T-helper 2 cell (primary cell): ENCODE results near the gene NRCAM.

Experiments
- DNase-seq, 5 experiments: peaks; one replicate each; pipeline versions ENCODE4 v3.0.0 to v3.0.0-alpha.2; 2012 to 2022

The NRCAM gene

DNA sequence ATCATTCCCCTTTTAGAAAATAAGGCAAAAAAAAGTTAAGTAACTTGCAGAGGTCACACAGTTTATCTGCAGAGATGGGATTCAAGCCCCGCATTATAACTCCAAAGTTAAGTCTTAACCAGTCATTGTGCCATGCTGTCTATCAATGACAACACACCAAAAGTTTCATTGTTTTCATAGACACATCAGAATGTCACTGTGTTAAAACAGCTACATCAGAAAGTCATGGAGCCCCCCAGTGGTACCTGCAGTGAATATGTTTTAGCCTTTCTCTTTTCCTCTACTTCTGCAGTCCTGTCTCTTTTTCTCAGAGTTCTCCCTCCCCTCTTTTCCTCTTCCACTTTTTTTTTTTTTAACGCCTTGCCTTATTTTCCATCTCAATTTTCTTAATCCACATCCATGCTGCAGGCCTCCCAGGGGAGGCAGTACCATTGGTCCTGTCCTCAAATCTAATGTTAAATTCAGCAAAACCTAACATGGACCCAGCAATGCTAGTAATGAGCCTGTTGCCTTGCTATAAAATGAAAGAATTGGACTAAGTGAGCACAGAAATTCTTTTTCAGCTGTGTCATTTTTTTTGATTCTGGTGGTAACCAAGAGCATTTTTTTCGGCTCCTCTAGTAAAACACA is 3.8 kb upstream of the NRCAM start:
- peak in 1 of 5 experiments; percentile 14 for DNase-seq

DNA sequence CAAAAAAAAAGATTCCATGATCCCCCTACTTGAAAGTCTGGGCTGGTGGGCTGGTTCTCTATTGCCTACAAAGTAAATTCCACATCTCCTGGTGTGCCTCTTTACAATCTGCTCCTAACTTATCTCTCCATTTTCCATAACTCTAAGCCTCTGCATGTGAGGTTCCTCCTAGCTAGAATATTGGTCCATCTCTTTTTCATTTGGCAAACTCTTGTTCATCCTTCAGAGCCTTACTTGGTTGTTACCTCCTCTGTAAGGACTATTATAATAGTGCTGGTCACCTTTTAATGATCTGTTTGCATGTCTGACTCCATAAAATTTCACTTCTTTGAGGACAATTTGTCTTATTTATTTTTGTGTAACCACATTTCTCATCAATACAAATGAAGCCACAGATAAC is 1.6 kb upstream of the NRCAM start:
- DNase-seq, result no peak

DNA sequence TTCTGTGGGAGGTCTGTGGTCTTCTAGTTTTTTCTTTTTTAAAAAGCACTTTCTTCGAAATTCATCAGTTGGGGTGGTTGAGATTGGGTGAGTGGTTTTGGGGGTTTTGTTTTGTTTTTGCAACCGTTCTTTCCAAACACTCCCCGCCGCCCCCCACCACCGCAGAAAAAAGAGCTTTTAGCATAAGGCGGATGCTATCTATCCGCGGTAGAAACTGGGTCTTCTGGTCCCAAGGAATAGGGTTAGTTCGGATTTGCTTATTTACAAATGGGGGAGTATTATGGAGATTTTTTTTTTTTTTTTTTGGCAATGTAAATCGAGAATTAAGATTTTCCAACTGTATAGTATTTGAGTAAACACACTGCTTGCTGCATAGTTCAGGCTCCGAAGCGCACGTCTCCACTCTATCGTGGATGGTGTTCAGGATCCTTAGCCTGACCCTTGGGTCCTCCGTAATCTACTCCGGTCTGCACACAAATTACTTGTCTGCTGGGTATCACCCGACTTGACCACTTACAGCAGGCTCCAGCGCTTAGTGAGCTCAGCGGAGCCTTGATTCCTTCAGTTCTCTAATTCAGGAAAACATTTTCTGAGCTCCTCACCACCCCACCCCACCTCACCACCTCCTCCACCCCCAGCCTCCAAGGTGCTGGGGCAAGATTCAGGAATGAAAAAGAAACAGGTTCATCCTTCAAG is 757 bp upstream of the NRCAM start:
- DNase-seq, result no peak

DNA sequence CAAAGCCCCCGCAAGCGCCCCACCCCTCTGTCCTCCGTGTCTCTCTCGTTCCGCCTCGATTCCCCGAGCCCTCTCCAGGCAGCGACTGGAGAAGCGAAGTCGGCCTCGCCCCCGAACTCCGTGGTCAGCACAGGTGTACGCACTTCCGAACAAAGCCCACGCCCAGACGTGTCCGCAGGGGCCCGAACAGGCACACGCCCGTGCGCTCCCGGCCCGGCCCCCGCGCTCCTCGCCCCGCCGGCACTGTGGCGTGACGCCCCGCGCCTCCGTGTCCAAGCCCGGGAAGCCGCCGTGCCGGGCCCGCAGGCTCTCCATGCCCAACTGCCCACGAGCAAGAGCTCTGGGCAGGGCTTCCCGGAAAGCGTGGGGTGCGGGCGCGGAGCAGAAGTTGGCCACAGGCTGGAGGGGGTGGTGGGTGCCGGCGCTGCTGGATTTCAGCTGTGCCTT is 662 bp downstream of the NRCAM start:
- DNase-seq, result peak in 1 of 5 experiments; percentile 2

DNA sequence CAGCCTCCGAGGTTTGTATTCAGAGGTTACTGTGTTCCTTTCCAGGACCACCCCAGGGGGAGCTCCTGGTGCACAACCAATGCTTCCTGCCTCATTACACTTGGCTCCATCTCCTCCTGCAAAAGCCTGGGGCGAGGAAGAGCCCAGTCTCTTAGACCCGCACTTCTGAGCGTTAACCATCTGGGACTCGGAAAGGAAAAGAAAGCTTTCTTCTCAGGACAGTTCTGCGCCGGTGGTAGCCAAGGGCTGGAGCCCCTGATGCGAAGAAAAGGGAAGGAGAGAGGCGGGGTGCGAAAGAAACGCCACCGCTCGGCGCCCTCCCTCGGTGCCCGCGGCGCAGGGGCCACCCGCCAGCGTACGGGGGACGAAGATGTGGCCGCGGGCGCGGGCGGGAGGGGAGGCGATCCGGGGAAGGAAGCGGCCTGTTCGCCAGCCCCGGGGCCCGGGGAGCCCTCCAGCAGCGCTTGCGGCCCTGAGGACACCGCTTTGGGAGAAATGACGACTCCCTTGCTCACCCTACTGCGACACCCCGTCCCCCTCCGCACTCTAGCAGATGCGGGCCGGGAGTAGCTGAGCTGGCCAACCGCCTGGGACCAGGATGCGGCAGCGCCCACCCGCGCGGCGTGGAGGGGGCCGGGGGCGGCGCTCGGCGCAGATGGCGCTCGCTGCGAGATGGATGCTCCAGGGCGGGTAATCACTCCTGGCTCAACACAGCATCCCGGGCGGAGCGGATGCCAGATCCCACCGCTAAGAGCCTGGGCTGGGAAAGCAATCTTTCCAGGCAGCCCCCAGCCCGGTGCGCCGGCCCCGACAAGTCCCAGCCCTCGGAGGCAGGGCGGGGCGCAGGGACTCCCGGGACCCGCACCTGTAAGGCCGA is 1.3 kb downstream of the NRCAM start:
- DNase-seq, result peak in 1 of 5 experiments; percentile 5

DNA sequence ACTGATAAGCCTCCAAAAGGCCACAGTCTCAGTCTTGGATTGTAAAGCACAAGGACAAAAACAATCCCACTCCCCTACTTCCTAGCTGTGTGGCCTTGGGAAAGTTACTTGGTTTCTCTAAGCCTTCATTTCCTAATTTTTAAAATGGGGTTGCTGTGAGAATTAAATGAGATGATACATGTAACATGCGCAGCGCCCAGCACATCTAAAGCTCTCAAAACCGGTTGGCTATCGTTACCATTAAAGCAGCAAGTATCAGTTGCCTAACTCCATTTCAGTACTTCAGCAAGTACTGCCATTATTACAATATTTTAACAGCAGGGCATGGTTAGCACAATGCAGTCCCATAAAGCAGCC is 1.9 kb downstream of the NRCAM start:
- no peak for DNase-seq

DNA sequence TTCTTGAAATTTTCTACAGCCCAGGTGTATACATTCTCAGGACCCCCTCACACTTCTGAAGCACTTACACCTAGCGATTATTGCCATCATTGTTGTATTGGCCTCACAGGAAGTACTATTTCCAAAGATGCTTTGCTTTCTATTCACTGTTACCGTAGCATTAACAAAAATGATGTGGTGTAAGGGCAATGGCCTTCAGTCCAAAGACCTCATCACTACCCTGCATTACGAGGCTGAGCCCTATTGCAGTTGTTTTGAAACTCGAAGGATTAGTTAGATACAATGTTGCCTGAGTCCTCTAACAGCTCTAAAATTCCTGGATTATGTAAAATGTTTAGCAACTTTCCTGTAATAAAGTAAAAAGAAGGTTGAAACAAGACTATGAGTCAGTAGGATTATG is 2.9 kb downstream of the NRCAM start:
- no peak for DNase-seq

DNA sequence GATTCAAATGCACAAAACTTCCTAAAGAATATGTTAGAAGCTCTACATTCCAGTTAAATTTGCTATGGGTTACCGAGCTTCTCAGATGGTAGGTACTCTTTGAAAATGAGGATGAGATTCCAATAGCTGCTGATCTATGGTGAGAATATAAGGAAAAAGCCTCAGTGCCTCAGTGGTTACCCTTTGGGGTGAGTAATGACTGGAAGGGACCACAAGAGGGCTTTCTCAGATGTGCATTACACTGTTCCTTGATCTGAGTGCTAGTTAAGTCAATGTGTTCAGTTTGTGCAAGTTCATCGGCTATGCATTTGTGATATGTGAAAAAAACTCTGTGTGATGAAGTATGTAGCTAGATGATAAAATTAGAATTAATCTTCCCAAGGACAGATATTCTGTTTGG is 3.5 kb downstream of the NRCAM start:
- peak in 1 of 5 experiments; percentile 20 for DNase-seq

DNA sequence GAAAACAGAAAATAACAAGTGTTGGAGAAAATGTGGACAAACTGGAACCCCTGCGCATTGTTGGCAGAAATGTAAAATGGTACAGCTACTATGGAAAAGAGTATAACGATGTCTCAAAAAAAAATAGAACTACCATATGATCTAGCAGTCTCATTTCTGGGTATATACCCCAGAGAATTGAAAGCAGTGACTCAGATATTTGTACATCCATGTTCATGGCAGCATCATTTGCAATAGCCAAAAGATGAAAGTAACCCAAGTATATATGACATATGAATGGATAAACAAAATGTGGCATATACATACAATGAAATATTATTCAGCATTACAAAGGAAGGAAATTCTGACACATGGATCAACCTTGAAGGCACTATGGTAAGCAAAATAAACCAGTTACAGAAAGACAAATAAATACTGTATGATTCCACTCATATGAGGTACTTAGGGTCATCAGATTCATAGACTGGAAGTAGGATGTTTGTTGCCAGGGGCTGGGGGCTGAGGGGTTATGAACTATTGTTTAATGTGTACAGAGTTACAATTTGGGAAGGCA is 4.9 kb downstream of the NRCAM start:
- DNase-seq, result no peak

DNA sequence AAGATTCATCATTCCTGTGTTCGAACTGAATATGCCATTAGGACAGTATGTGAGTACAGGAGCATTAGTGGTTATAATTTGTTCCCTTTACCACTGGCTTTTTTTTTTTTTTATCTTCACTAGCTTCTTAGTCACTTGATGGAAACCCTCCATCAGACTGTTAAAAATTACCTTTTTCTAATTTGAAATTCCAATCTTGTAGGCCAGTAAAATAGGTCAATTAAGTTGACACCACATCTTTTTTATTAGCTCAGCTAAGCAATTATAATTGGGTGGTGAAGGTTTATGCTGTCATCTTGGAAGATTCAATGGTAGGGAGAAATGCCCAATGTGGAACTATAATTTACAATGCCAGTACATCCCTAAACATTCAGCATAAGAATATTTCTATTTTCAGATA is 6.1 kb downstream of the NRCAM start:
- DNase-seq, result no peak

DNA sequence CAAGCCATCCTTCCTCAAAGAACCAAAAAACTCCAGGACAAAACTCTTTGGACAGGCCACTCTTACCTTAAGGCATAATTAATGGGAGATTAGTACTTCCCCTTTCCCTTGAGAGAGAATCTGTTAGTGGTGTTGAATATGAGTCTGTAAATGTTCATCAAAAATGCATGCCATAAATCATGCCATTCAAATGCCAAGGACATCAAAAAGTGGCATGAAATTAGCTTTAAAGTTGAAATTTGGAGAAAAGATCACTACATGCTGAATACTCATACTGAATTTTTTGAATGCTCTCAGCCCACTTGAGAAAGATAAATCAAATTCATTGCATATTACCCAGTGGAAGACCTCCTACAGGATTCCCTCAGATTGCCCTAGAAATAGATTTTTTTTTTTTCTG is 6.7 kb downstream of the NRCAM start:
- DNase-seq, result no peak

DNA sequence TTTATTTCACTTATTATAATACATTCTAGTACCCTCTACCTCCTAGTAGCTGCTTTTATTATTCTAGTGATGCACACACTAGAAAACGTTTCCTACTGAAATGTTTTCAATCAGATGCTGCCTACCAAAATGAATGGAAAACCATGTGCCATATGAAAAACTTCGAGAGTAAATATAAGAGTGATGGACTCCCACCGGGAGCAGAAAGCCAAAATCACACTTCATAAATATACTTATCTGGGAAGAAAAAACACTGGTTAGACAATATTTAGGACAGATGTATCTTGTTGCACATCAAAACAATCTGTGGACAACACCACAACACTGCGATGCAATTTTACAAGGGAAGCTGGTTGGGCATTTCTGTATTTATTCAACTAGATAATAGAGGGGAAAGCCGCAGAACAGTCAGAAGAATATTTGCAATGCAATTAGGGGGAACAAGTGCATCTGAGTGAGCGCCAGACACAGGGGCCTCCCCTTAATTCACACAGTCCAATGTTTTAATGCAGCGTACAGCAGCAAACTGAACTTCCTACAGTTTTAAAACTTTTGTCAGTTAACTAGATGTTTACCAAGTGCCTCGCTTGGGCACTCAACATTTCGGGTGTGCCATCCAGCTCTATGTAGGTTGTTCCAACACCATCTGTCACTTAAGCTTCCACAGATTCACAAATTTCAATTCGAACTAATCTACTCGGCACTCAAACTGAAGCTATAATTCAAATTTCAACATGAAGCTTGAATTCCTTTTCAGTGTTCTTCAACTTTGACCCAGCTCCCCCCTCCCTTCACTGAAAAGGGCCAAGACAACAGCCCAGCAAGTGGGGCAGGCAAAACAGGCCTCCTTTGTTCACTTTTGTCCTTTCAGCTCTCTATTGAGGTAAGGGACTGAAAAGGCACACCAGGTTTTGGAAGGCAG is 7.4 kb downstream of the NRCAM start:
- no peak for DNase-seq

DNA sequence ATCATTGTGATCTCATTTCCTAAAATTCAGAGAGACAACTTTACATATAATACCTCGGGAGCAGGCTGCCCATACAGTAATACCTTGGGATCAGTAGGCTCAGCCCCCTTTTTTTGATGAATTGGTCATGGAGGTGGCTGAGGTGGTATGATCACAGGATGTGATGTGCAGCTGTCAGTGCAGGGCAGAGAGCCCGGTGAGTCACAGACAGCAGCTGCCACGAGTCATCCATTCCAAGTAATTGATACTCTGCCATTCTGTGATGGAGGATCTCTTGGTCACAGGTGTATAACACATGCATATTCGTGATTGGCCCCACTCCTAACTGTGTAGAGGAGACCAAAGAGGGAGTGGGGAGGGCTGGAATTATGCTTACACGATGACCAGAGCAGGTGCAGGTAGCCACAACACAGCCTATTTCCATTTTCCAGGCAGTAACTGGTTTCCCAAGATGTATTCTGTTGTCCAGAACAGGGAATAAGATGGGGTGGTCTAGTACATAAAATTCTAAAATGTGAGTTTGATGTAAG is 14.1 kb downstream of the NRCAM start:
- no peak for DNase-seq

DNA sequence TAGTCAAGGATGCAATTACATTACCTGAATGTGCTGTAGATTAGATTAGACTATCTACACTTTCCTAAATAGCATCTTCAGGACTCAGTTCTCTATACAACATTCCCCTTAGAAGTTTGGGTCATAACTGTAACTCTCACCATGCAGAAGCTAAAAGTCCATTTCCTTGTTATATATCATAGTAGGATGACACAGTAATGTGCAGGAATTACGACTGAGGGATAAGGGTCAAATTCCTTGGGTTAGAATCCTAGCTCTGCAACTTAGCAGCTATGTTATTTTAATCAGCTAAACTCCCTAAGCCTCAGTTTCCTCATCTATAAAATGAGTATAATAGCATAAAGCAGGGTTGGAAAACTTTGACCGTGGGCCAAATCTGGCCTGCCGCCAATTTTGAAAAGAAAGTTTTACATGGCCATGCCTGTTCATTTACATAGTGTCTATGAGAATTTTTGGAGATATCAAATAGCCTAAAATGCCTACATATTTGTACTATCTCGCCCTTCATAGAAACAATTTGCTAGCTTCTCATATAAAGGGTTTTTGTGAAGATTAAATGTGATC is 14.8 kb downstream of the NRCAM start:
- DNase-seq, result no peak

DNA sequence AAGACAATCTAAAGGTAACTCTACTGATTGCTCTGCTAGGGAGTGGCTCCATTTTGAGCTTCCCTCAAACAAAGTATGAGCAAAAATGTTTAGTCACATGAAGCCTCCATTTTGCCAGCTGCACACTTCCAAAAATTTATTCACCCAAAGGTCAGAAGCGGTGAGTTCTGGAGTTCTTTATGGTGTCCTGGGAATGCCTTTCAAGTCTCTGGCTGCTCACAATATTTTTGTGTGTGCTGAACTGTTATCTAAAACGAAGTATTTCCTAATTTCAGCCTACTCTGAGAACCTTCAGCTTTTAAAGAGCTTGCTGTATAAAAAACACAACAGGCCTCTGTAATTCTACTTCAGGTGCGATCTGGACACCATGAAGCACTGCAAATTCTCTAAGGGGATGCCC is 15.6 kb downstream of the NRCAM start:
- DNase-seq, result no peak

DNA sequence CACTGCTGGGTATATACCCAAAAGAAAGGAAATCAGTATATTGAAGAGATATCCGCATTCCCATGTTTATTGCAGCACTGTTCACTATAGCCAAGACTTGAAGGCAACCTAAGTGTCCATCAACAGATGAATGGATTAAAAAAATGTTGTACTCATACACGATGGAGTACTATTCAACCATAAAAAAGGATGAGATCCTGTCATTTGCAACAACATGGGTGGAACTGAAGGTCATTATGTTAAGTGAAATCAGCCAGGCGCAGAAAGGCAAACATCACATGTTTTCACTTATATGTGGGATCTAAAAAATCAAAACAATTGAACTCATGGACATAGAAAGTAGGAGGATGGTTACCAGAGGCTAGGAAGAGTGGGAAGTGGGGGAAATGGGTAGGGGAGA is 19.3 kb downstream of the NRCAM start:
- no peak for DNase-seq

DNA sequence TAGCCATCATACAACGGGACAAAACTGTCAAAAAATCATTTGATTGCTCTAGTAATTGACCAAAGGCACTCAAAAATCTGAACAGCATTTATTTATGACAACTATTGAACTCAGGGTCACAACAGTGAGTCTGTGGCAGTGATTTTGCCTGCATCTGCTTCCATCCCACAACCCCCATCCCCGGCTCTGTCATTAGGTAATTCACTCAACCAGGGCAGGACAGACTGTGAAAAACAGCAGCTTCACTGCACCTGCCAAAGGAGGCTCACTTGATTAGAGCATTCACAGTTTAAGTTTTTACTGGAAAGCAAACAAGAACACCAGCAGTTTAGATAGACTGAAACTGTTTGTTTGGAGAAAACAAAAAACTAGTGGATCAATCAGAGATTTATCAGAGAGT is 22.2 kb downstream of the NRCAM start:
- no peak for DNase-seq

DNA sequence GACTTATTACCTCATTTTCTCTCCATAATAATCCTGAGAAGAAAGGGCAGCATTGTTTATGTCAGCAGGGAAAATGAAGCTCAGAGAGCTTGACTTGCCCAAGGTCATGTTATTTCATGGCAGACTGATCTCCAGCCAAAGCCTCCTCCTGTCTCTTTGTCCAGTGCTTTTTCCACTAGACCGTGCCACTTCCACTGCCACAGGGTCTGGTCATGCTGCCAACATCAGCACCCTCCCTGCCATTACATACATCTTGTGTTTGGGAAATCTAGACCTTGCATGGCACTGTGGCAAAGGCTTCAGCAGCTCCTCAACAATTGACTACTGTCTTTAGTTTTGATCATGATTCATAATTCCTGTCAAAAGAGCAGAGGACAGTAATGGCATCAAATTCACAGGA is 25.1 kb downstream of the NRCAM start:
- DNase-seq, result no peak

DNA sequence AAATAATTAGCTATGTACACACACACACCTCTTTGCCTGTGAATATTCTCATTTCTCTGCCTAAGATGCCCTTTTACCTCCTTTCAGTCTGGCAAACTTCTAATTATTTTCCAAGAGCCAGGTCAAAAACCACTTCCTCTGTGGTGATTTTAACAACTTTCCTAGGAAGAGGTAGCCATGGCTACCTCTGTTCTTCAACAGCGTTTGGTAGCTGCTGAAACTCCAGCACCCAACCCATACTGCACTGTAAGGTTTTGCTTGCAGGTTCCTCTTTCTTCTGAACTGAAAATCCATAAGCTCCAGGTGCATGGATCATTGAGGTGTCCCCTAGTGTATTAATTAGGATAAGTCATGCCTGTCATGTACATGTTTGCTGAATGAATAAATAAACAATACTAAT is 25.6 kb downstream of the NRCAM start:
- DNase-seq, result no peak

DNA sequence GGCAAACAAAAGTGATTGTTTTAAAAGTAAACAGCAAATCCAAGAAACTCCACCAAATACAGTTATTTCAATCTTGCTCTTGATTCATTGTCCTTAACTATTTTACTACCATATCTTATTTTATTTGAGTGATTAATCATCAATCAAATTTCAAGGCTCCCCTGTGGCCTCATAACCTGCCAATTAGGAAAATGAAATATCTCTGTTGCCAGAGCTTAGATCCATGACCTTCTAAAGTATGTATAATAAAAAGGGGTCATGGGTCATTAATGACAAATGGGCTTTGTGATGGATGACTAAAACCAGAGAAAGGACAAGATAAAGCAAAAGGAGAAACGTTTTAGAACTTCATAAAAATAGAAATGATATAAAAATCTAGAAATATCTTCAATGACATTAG is 28.5 kb downstream of the NRCAM start:
- no peak for DNase-seq

DNA sequence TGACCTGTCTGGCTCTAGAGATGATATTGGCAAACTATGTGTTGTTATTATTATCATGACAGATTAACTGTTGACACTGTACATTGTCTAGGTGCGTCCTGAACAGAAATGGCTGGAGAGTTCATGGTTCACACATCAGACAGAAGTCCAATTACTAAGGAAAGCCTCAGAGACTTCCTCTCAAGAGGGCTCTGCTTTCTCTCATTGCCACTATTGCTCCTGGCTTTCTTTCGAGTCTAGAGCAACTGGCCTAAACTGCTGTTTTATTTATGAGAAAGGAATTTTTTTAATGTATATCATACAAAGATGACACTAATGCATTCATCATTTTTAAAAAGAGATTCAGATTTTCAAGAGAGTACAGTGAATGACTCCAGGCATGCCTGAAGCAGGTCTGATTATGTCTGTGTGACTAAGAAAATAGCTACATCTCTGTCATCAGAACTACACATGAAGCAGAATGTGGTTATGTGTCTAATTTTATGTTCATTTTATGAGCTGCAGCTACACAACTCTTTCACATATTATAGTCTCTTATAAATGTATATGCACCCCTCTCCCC is 30.4 kb downstream of the NRCAM start:
- no peak for DNase-seq
